Measurements from ENCODE around the gene MOSMO. TPM values are rescaled to one million over a fixed set of nuclear protein-coding genes. Genes with fewer than 3 reads are reported as not detected.
"Not testable (repeated sequence)": the region's sequence is repeated elsewhere in the genome, so short reads cannot be mapped to it uniquely, and the experiment has no call there.

MOSMO gene
- total and polyA plus RNA-seq, 2 experiments from 2014 or later, result 2.7 to 11.7 TPM

GRCh38 chr16:22030087-22030812 is 22.3 kb downstream of the MOSMO start:
- in situ Hi-C loops (cut with MboI), result no loop called here
- Histone ChIP-seq H2AFZ (no peak overlapping the region), H4K20me1 (ENCODE audit: insufficient read depth) (no peaks in the 10 kb centered on the region), H3K9ac (no peak overlapping the region), H3K36me3 (ENCODE audit: low read depth) (no peaks in the 10 kb centered on the region), H3K79me2 (ENCODE audit: insufficient read depth) (peaks cover 88% of the 10 kb centered on the region), H3K4me3 (no peak overlapping the region), H3K27ac (no peak overlapping the region), H3K9me2 (ENCODE audit: insufficient read depth) (no peaks in the 10 kb centered on the region), H3F3A (ENCODE audit: insufficient read depth) (peaks cover 28% of the 10 kb centered on the region), H3K9me3 (ENCODE audit: low read depth) (no peaks in the 10 kb centered on the region), H3K4me1 (ENCODE audit: insufficient read depth) (peaks cover 39% of the 10 kb centered on the region), H3K4me2 (ENCODE audit: unreplicated experiment) (no peak overlapping the region), H3K27me3 (replicated peaks; ENCODE audit: insufficient read depth) (no peaks in the 10 kb centered on the region)
- no peak for DNase-seq
- TF ChIP-seq EZH2phosphoT487 (IDR thresholded peaks at IDR 0.05; ENCODE audit: insufficient read depth, low read depth) (no peak), EZH2 (IDR thresholded peaks at IDR 0.05; ENCODE audit: insufficient read depth, poor library complexity, severe bottlenecking) (no peak)
- WGBS, 2 experiments (ENCODE audit: low coverage in 1 of 2, low lambda C conversion rate in 2 of 2, missing lambda C conversion rate in 2 of 2), result 97 to 98% methylated on average over 6 of the region's 6 CpGs

GRCh38 chr16:22031483-22032083 is 23.7 kb downstream of the MOSMO start:
- Histone ChIP-seq H3K27ac (no peak overlapping the region), H3K4me3 (no peak overlapping the region), H2AFZ (no peak overlapping the region), H3F3A (ENCODE audit: insufficient read depth) (peaks cover 18% of the 10 kb centered on the region), H3K9me2 (ENCODE audit: insufficient read depth) (no peaks in the 10 kb centered on the region), H4K20me1 (ENCODE audit: insufficient read depth) (no peaks in the 10 kb centered on the region), H3K9me3 (ENCODE audit: low read depth) (no peaks in the 10 kb centered on the region), H3K79me2 (ENCODE audit: insufficient read depth) (peaks cover 96% of the 10 kb centered on the region), H3K36me3 (ENCODE audit: low read depth) (0 out of 2 replicates have a peak, but pooled peaks cover under 1% of the 10 kb centered on the region), H3K4me2 (ENCODE audit: unreplicated experiment) (no peak overlapping the region), H3K27me3 (replicated peaks; ENCODE audit: insufficient read depth) (no peaks in the 10 kb centered on the region), H3K4me1 (ENCODE audit: insufficient read depth) (peaks cover 30% of the 10 kb centered on the region), H3K9ac (no peak overlapping the region)
- DNase-seq, result no peak
- TF ChIP-seq EZH2 (IDR thresholded peaks at IDR 0.05; ENCODE audit: insufficient read depth, poor library complexity, severe bottlenecking) (no peak), EZH2phosphoT487 (IDR thresholded peaks at IDR 0.05; ENCODE audit: insufficient read depth, low read depth) (no peak)
- in situ Hi-C loops (cut with MboI), result no loop called here
- WGBS, 2 experiments (ENCODE audit: low coverage in 1 of 2, low lambda C conversion rate in 2 of 2, missing lambda C conversion rate in 2 of 2), result 32 to 57% methylated on average over 2 of the region's 2 CpGs

- in situ Hi-C loops (cut with MboI), result no loop called here
- Histone ChIP-seq H3K9me2 (ENCODE audit: insufficient read depth) (no peaks in the 10 kb centered on the region), H2AFZ (no peak overlapping the region), H3F3A (ENCODE audit: insufficient read depth) (no peaks in the 10 kb centered on the region), H3K4me2 (ENCODE audit: unreplicated experiment) (no peak overlapping the region), H3K36me3 (ENCODE audit: low read depth) (0 out of 2 replicates have a peak, but pooled peaks cover 4% of the 10 kb centered on the region), H3K4me3 (no peak overlapping the region), H4K20me1 (ENCODE audit: insufficient read depth) (no peaks in the 10 kb centered on the region), H3K4me1 (ENCODE audit: insufficient read depth) (0 out of 2 replicates have a peak, but pooled peaks cover 2% of the 10 kb centered on the region), H3K9me3 (ENCODE audit: low read depth) (no peaks in the 10 kb centered on the region), H3K9ac (no peak overlapping the region), H3K79me2 (ENCODE audit: insufficient read depth) (peaks cover 96% of the 10 kb centered on the region), H3K27me3 (replicated peaks; ENCODE audit: insufficient read depth) (no peaks in the 10 kb centered on the region), H3K27ac (no peak overlapping the region)
- 83 to 86% methylated on average over 3 of the region's 3 CpGs for WGBS, 2 experiments (ENCODE audit: low coverage in 1 of 2, low lambda C conversion rate in 2 of 2, missing lambda C conversion rate in 2 of 2)
- no peak for DNase-seq
- TF ChIP-seq EZH2 (IDR thresholded peaks at IDR 0.05; ENCODE audit: insufficient read depth, poor library complexity, severe bottlenecking) (no peak), EZH2phosphoT487 (IDR thresholded peaks at IDR 0.05; ENCODE audit: insufficient read depth, low read depth) (no peak)
Measured at GRCh38 chr16:22034503-22034902, 26.6 kb downstream of the MOSMO start.

- no peaks in the 10 kb centered on the region for H3K4me1 ChIP-seq (ENCODE audit: insufficient read depth)
- H3K36me3 ChIP-seq (ENCODE audit: low read depth), result 0 out of 2 replicates have a peak, but pooled peaks cover 4% of the 10 kb centered on the region
- no peaks in the 10 kb centered on the region for H3K9me3 ChIP-seq (ENCODE audit: low read depth)
- H3K4me2 ChIP-seq (ENCODE audit: unreplicated experiment), result no peak overlapping the region
- no peaks in the 10 kb centered on the region for H4K20me1 ChIP-seq (ENCODE audit: insufficient read depth)
- H3K79me2 ChIP-seq (ENCODE audit: insufficient read depth), result peaks cover 96% of the 10 kb centered on the region
- DNase-seq, result no peak
- TF ChIP-seq EZH2 (IDR thresholded peaks at IDR 0.05; ENCODE audit: insufficient read depth, poor library complexity, severe bottlenecking) (no peak), EZH2phosphoT487 (IDR thresholded peaks at IDR 0.05; ENCODE audit: insufficient read depth, low read depth) (no peak)
- H2AFZ ChIP-seq, result no peak overlapping the region
- 94 to 98% methylated on average over 2 of the region's 2 CpGs for WGBS, 2 experiments (ENCODE audit: low coverage in 1 of 2, low lambda C conversion rate in 2 of 2, missing lambda C conversion rate in 2 of 2)
- no peak overlapping the region for H3K4me3 ChIP-seq
- H3K27ac ChIP-seq, result no peak overlapping the region
- no peaks in the 10 kb centered on the region for H3F3A ChIP-seq (ENCODE audit: insufficient read depth)
- H3K27me3 ChIP-seq (replicated peaks; ENCODE audit: insufficient read depth), result no peaks in the 10 kb centered on the region
- in situ Hi-C loops (cut with MboI), result no loop called here
- H3K9ac ChIP-seq, result no peak overlapping the region
- H3K9me2 ChIP-seq (ENCODE audit: insufficient read depth), result no peaks in the 10 kb centered on the region
Measured at GRCh38 chr16:22035153-22035552, 27.2 kb downstream of the MOSMO start.

GRCh38 chr16:22043882-22044281 is 36.0 kb downstream of the MOSMO start:
- H2AFZ ChIP-seq; H3K9me2 ChIP-seq (ENCODE audit: insufficient read depth); H4K20me1 ChIP-seq (ENCODE audit: insufficient read depth); H3K9me3 ChIP-seq (ENCODE audit: low read depth); H3K9ac ChIP-seq; H3K4me3 ChIP-seq; in situ Hi-C loops (cut with MboI); H3K36me3 ChIP-seq (ENCODE audit: low read depth); H3K4me1 ChIP-seq (ENCODE audit: insufficient read depth); H3K27ac ChIP-seq; DNase-seq; H3K4me2 ChIP-seq (ENCODE audit: unreplicated experiment); H3K27me3 ChIP-seq (replicated peaks; ENCODE audit: insufficient read depth); H3F3A ChIP-seq (ENCODE audit: insufficient read depth): not testable (repeated sequence)
- H3K79me2 ChIP-seq (ENCODE audit: insufficient read depth), result peaks cover 81% of the 10 kb centered on the region
- 80 to 81% methylated on average over 3 of the region's 3 CpGs for WGBS, 2 experiments (ENCODE audit: low coverage in 1 of 2, low lambda C conversion rate in 2 of 2, missing lambda C conversion rate in 2 of 2)

- H3K9ac ChIP-seq, result not testable (repeated sequence)
Measured at GRCh38 chr16:22045888-22046287, 38.0 kb downstream of the MOSMO start.

More at GRCh38 chr16:22045888-22046287, 38.0 kb downstream of the MOSMO start:
- H3K4me2 ChIP-seq (ENCODE audit: unreplicated experiment); H3K27me3 ChIP-seq (replicated peaks; ENCODE audit: insufficient read depth); H3K4me1 ChIP-seq (ENCODE audit: insufficient read depth); H4K20me1 ChIP-seq (ENCODE audit: insufficient read depth); H3K9me3 ChIP-seq (ENCODE audit: low read depth); H3K4me3 ChIP-seq; DNase-seq; H3K27ac ChIP-seq; H2AFZ ChIP-seq; H3K36me3 ChIP-seq (ENCODE audit: low read depth); H3K9me2 ChIP-seq (ENCODE audit: insufficient read depth); in situ Hi-C loops (cut with MboI); H3F3A ChIP-seq (ENCODE audit: insufficient read depth): not testable (repeated sequence)
- peaks cover 85% of the 10 kb centered on the region for H3K79me2 ChIP-seq (ENCODE audit: insufficient read depth)
- 60 to 61% methylated on average over 5 of the region's 5 CpGs for WGBS, 2 experiments (ENCODE audit: low coverage in 1 of 2, low lambda C conversion rate in 2 of 2, missing lambda C conversion rate in 2 of 2)
